ENCODE data around the gene AXL. TPM values are rescaled to one million over a fixed set of nuclear protein-coding genes. Genes with fewer than 3 reads are reported as not detected.
A peak's percentile ranks its signal among the peaks of the same experiment; 100 is the strongest.

The AXL gene
- total and polyA plus RNA-seq, 9 of the 15 experiments (the other 6 are each of a cell fraction or from before 2014, with no cell fraction given), result 0.80 to 6.6 (median 1.6) TPM

- TF ChIP-seq E2F1 (CRISPR knock-in tag; IDR thresholded peaks at IDR 0.05), result no peak
- no peak for TF ChIP-seq NR2C2 (CRISPR knock-in tag; IDR thresholded peaks at IDR 0.05)
- TF ChIP-seq NR2C2 (tag; IDR thresholded peaks at IDR 0.05), result no peak
- TF ChIP-seq FOXK2 (conservative IDR thresholded peaks at IDR 0.05 in 1 of 2, IDR thresholded peaks at IDR 0.05 in 1 of 2; ENCODE audit: low read depth in 2 of 2), result peak; percentile 89 to 95
- no peak for TF ChIP-seq HDAC8 (tag; IDR thresholded peaks at IDR 0.05)
- TF ChIP-seq ZNF57 (CRISPR knock-in tag; IDR thresholded peaks at IDR 0.05), result no peak
- no peak for TF ChIP-seq ZNF717 (CRISPR knock-in tag; IDR thresholded peaks at IDR 0.05)
- TF ChIP-seq, protein P1, sequence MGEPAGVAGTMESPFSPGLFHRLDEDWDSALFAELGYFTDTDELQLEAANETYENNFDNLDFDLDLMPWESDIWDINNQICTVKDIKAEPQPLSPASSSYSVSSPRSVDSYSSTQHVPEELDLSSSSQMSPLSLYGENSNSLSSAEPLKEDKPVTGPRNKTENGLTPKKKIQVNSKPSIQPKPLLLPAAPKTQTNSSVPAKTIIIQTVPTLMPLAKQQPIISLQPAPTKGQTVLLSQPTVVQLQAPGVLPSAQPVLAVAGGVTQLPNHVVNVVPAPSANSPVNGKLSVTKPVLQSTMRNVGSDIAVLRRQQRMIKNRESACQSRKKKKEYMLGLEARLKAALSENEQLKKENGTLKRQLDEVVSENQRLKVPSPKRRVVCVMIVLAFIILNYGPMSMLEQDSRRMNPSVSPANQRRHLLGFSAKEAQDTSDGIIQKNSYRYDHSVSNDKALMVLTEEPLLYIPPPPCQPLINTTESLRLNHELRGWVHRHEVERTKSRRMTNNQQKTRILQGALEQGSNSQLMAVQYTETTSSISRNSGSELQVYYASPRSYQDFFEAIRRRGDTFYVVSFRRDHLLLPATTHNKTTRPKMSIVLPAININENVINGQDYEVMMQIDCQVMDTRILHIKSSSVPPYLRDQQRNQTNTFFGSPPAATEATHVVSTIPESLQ (CRISPR knock-in tag; IDR thresholded peaks at IDR 0.05), result no peak
These were observed 11.9 kb upstream of the AXL start (continued) for GRCh38 chr19:41206926-41207750.
